Breast epithelium (tissue), 3 donors: ENCODE data around the gene AMER3.

Source experiments
- CTCF ChIP-seq, 3 donors: fragments of 450-650 bp; IDR thresholded peaks; one replicate each; pipeline ENCODE4 v1.5.1; 2016 to 2017; ENCODE audit warnings: antibody characterized with exemption in 3 of 3, mild to moderate bottlenecking in 3 of 3, moderate library complexity in 3 of 3
- POLR2A ChIP-seq: fragments of 450-650 bp; IDR thresholded peaks from one replicate; pipeline ENCODE4 v1.6.1; 2016; ENCODE audit warnings: antibody characterized with exemption, mild to moderate bottlenecking, moderate library complexity
- POLR2AphosphoS5 ChIP-seq, 3 donors: sonication (generic); formaldehyde crosslinking; IDR thresholded peaks; one replicate each; pipeline ENCODE4 v1.6.1; 2017; ENCODE audit warnings: antibody characterized with exemption in 3 of 3

- TF ChIP-seq CTCF (IDR thresholded peaks at IDR 0.05) = no peak
- TF ChIP-seq POLR2A = no peak
- no peak for TF ChIP-seq POLR2AphosphoS5 (IDR thresholded peaks at IDR 0.05)
Observed at GRCh38 chr2:130764035-130764820, 8.9 kb downstream of the AMER3 start.
